Hepatocyte (in vitro differentiated cells): Measurements from ENCODE around the gene FOXRED1. TPM values are rescaled to one million over a fixed set of nuclear protein-coding genes. Genes with fewer than 3 reads are reported as not detected.

ENCODE experiments used
- DNase-seq: peaks from one replicate; pipeline ENCODE4 v3.0.0-alpha.2; 2016; ENCODE audit warnings: low spot score
- H2AFZ ChIP-seq: fragments of 200-600 bp; sonication (generic); 2 replicates; pipeline ENCODE4 v1.6.0; 2016; ENCODE audit warnings: antibody characterized with exemption, mild to moderate bottlenecking
- H3K27ac ChIP-seq: fragments of 200-600 bp; sonication (generic); 2 replicates; pipeline ENCODE4 v1.5.1; 2016; ENCODE audit warnings: mild to moderate bottlenecking
- H3K27me3 ChIP-seq: fragments of 200-600 bp; sonication (generic); 2 replicates; pipeline ENCODE4 v1.6.1; 2016
- H3K36me3 ChIP-seq: fragments of 200-600 bp; sonication (generic); replicated peaks from 2 replicates; pipeline ENCODE4 v1.5.1; 2016; ENCODE audit warnings: low read depth; ENCODE audit not compliant: insufficient read depth
- H3K4me1 ChIP-seq: fragments of 200-600 bp; sonication (generic); 2 replicates; pipeline ENCODE4 v1.5.1; 2016; ENCODE audit warnings: mild to moderate bottlenecking, moderate library complexity; ENCODE audit not compliant: insufficient read depth
- H3K4me2 ChIP-seq: fragments of 200-600 bp; sonication (generic); 2 replicates; pipeline ENCODE4 v1.6.0; 2016
- H3K4me3 ChIP-seq: fragments of 200-600 bp; sonication (generic); 2 replicates; pipeline ENCODE4 v1.5.1; 2016; ENCODE audit warnings: mild to moderate bottlenecking
- H3K79me2 ChIP-seq: fragments of 200-600 bp; sonication (generic); 2 replicates; pipeline ENCODE4 v1.6.0; 2017; ENCODE audit warnings: mild to moderate bottlenecking
- H3K9me2 ChIP-seq: fragments of 200-600 bp; sonication (generic); replicated peaks from 2 replicates; pipeline ENCODE4 v1.6.0; 2017; ENCODE audit warnings: mild to moderate bottlenecking; ENCODE audit not compliant: insufficient read depth
- H3K9me3 ChIP-seq: fragments of 200-600 bp; sonication (generic); 2 replicates; pipeline ENCODE4 v1.5.1; 2016; ENCODE audit warnings: low read depth, mild to moderate bottlenecking
- H4K20me1 ChIP-seq: fragments of 200-600 bp; sonication (generic); 2 replicates; pipeline ENCODE4 v1.6.0; 2016; ENCODE audit warnings: mild to moderate bottlenecking; ENCODE audit not compliant: insufficient read depth, poor library complexity, severe bottlenecking
- CTCF ChIP-seq: fragments of 200-600 bp; sonication (generic); IDR thresholded peaks from 2 replicates; pipeline ENCODE4 v1.5.1; 2016; ENCODE audit warnings: antibody characterized with exemption, mild to moderate bottlenecking; ENCODE audit not compliant: poor library complexity
- EZH2 ChIP-seq: fragments of 200-600 bp; sonication (generic); IDR thresholded peaks from 2 replicates; pipeline ENCODE4 v1.6.1; 2016; ENCODE audit warnings: antibody characterized with exemption, mild to moderate bottlenecking, borderline replicate concordance
- EZH2phosphoT487 ChIP-seq: fragments of 200-600 bp; sonication (generic); IDR thresholded peaks from one replicate; pipeline ENCODE4 v1.6.1; 2018; ENCODE audit warnings: antibody characterized with exemption, mild to moderate bottlenecking, low read depth, moderate library complexity; ENCODE audit not compliant: unreplicated experiment, severe bottlenecking
- WGBS: methylation state at CpG from one replicate; pipeline ENCODE4 v1.1.6; 2016; ENCODE audit warnings: low lambda C conversion rate; ENCODE audit errors: missing lambda C conversion rate; 5-methylcytosine and 5-hydroxymethylcytosine counted together
- polyA plus RNA-seq: library from polyadenylated mRNA; unstranded; fragments of >200 nt; fragmentation: Nextera tagmentation; extraction: Ambion mirVana; gene quantifications from 2 replicates; pipeline ENCODE4 v1.2.1, GENCODE V29; 2016
- total RNA-seq: library from RNA; depleted of rRNA; stranded (reverse); fragments of >200 nt; gene quantifications from 2 replicates; pipeline ENCODE4 v1.2.3, GENCODE V29; 2014

Gene FOXRED1
- total RNA-seq: 33.1 and 46.1 TPM in 2 replicates
- polyA plus RNA-seq: 28.8 and 37.4 TPM in 2 replicates

GRCh38 chr11:126268708-126269579 is at the start of gene FOXRED1, which contains the start of gene SRPRA:
Gene FOXRED1, plus strand, starts transcription at chr11:126269154. Its CDS starts 53 bp downstream, at chr11:126269207.
Gene SRPRA, minus strand, starts transcription at chr11:126268895. Its CDS starts 91 bp downstream, at chr11:126268804.
- peaks cover 17% of the 10 kb centered on the region for H3K4me1 ChIP-seq
- no peaks in the 10 kb centered on the region for H3K27me3 ChIP-seq
- peak within 1 kb of the TSS; percentile 87 for H2AFZ ChIP-seq
- H3K27ac ChIP-seq: peak within 1 kb of the TSS; percentile 93
- H3K79me2 ChIP-seq: peaks cover 34% of the 10 kb centered on the region
- peak within 1 kb of the TSS; percentile 87 for H3K4me3 ChIP-seq
- whole genome bisulfite sequencing: 1% methylated on average over 49 of the region's 64 CpGs
- DNase-seq: peak; percentile 100
- H3K36me3 ChIP-seq: peaks cover 9% of the 10 kb centered on the region
- H3K4me2 ChIP-seq: peak within 1 kb of the TSS; percentile 97
- H3K9me3 ChIP-seq: no peaks in the 10 kb centered on the region
- H3K9me2 ChIP-seq: no peaks in the 10 kb centered on the region
- peaks cover 6% of the 10 kb centered on the region for H4K20me1 ChIP-seq
- TF ChIP-seq EZH2: no peak
- no peak for TF ChIP-seq CTCF
- no peak for TF ChIP-seq EZH2phosphoT487

- TF ChIP-seq EZH2phosphoT487 (no peak), CTCF (no peak), EZH2 (no peak)
- no peak overlapping the region for H3K4me3 ChIP-seq
- no peaks in the 10 kb centered on the region for H3K36me3 ChIP-seq
- DNase-seq: no peak
- no peak overlapping the region for H3K27ac ChIP-seq
- no peaks in the 10 kb centered on the region for H3K9me3 ChIP-seq
- no peaks in the 10 kb centered on the region for H3K4me1 ChIP-seq
- no peaks in the 10 kb centered on the region for H3K9me2 ChIP-seq
- WGBS: 69% methylated on average over 4 of the region's 4 CpGs
- peaks cover 94% of the 10 kb centered on the region for H3K79me2 ChIP-seq
- H3K27me3 ChIP-seq: no peaks in the 10 kb centered on the region
- no peak overlapping the region for H2AFZ ChIP-seq
- no peak overlapping the region for H3K4me2 ChIP-seq
- peaks cover 3% of the 10 kb centered on the region for H4K20me1 ChIP-seq
Measured at GRCh38 chr11:126219547-126219946, 49.4 kb upstream of the FOXRED1 start.

- peaks cover 84% of the 10 kb centered on the region for H3K79me2 ChIP-seq
- no peaks in the 10 kb centered on the region for H3K36me3 ChIP-seq
- no peak overlapping the region for H3K4me2 ChIP-seq
- no peak for DNase-seq
- WGBS: 94% methylated on average over 6 of the region's 6 CpGs
- H4K20me1 ChIP-seq: peaks cover 9% of the 10 kb centered on the region
- H2AFZ ChIP-seq: no peak overlapping the region
- no peak overlapping the region for H3K4me3 ChIP-seq
- H3K27me3 ChIP-seq: no peaks in the 10 kb centered on the region
- no peaks in the 10 kb centered on the region for H3K9me3 ChIP-seq
- no peaks in the 10 kb centered on the region for H3K9me2 ChIP-seq
- no peak overlapping the region for H3K27ac ChIP-seq
- no peaks in the 10 kb centered on the region for H3K4me1 ChIP-seq
- TF ChIP-seq EZH2phosphoT487: no peak
- no peak for TF ChIP-seq EZH2
- no peak for TF ChIP-seq CTCF
Measured at GRCh38 chr11:126224647-126225294, 44.2 kb upstream of the FOXRED1 start.
